ENCODE results near the gene EHD4. TPM values are rescaled to one million over a fixed set of nuclear protein-coding genes. Genes with fewer than 3 reads are reported as not detected.

The EHD4 gene
- total and polyA plus RNA-seq, 9 donors, result 23.1 to 38.8 (median 30.2) TPM

- Histone ChIP-seq H3K27ac (ENCODE audit: low read length) (no peak overlapping the region), H3K4me1 (ENCODE audit: control insufficient read depth, insufficient read depth, low read length) (peaks cover 12% of the 10 kb centered on the region), H3K36me3 (ENCODE audit: control insufficient read depth, insufficient read depth, low read length) (peaks cover 5% of the 10 kb centered on the region), H3K9me3 (replicated peaks; ENCODE audit: control insufficient read depth, low read depth, low read length) (no peaks in the 10 kb centered on the region), H3K27me3 (ENCODE audit: control insufficient read depth, insufficient read depth, low read length) (no peaks in the 10 kb centered on the region), H3K4me3 (ENCODE audit: low read length) (no peak overlapping the region)
- 49% methylated on average over 6 of the region's 8 CpGs for WGBS (ENCODE audit: insufficient coverage)
- DNase-seq, result no peak
Measured at GRCh38 chr15:41866263-41866703, 106.1 kb downstream of the EHD4 start.

- no peak overlapping the region for H3K27ac ChIP-seq (ENCODE audit: low read length)
- WGBS (ENCODE audit: insufficient coverage), result 80% methylated on average over 3 of the region's 18 CpGs
- H3K36me3 ChIP-seq (ENCODE audit: control insufficient read depth, insufficient read depth, low read length), result peaks cover 3% of the 10 kb centered on the region
- peaks cover 12% of the 10 kb centered on the region for H3K4me1 ChIP-seq (ENCODE audit: control insufficient read depth, insufficient read depth, low read length)
- H3K9me3 ChIP-seq (replicated peaks; ENCODE audit: control insufficient read depth, low read depth, low read length), result no peaks in the 10 kb centered on the region
- H3K4me3 ChIP-seq (ENCODE audit: low read length), result no peak overlapping the region
- no peaks in the 10 kb centered on the region for H3K27me3 ChIP-seq (ENCODE audit: control insufficient read depth, insufficient read depth, low read length)
- no peak for DNase-seq
Measured at GRCh38 chr15:41865490-41866055, 106.8 kb downstream of the EHD4 start.

- no peaks in the 10 kb centered on the region for H3K27me3 ChIP-seq (ENCODE audit: control insufficient read depth, insufficient read depth, low read length)
- no peak overlapping the region for H3K27ac ChIP-seq (ENCODE audit: low read length)
- no peak for DNase-seq
- peaks cover 15% of the 10 kb centered on the region for H3K4me1 ChIP-seq (ENCODE audit: control insufficient read depth, insufficient read depth, low read length)
- H3K4me3 ChIP-seq (ENCODE audit: low read length), result no peak overlapping the region
- H3K36me3 ChIP-seq (ENCODE audit: control insufficient read depth, insufficient read depth, low read length), result peaks cover 3% of the 10 kb centered on the region
- 69% methylated on average over 13 of the region's 19 CpGs for WGBS (ENCODE audit: insufficient coverage)
- no peaks in the 10 kb centered on the region for H3K9me3 ChIP-seq (replicated peaks; ENCODE audit: control insufficient read depth, low read depth, low read length)
Measured at GRCh38 chr15:41862515-41863116, 109.7 kb downstream of the EHD4 start.

- no peak for DNase-seq
- H3K4me1 ChIP-seq (ENCODE audit: control insufficient read depth, insufficient read depth, low read length), result peaks cover 15% of the 10 kb centered on the region
- WGBS (ENCODE audit: insufficient coverage), result 70% methylated on average over 15 of the region's 18 CpGs
- no peak overlapping the region for H3K4me3 ChIP-seq (ENCODE audit: low read length)
- H3K9me3 ChIP-seq (replicated peaks; ENCODE audit: control insufficient read depth, low read depth, low read length), result no peaks in the 10 kb centered on the region
- no peaks in the 10 kb centered on the region for H3K27me3 ChIP-seq (ENCODE audit: control insufficient read depth, insufficient read depth, low read length)
- peaks cover 4% of the 10 kb centered on the region for H3K36me3 ChIP-seq (ENCODE audit: control insufficient read depth, insufficient read depth, low read length)
- H3K27ac ChIP-seq (ENCODE audit: low read length), result no peak overlapping the region
Measured at GRCh38 chr15:41861736-41862356, 110.5 kb downstream of the EHD4 start.

GRCh38 chr15:41860049-41860828 lies 112.1 kb downstream of the EHD4 start:
- no peak overlapping the region for H3K4me3 ChIP-seq (ENCODE audit: low read length)
- 62% methylated on average over 8 of the region's 15 CpGs for WGBS (ENCODE audit: insufficient coverage)
- DNase-seq, result no peak
- H3K4me1 ChIP-seq (ENCODE audit: control insufficient read depth, insufficient read depth, low read length), result peaks cover 12% of the 10 kb centered on the region
- no peak overlapping the region for H3K27ac ChIP-seq (ENCODE audit: low read length)
- H3K9me3 ChIP-seq (replicated peaks; ENCODE audit: control insufficient read depth, low read depth, low read length), result no peaks in the 10 kb centered on the region
- peaks cover 3% of the 10 kb centered on the region for H3K27me3 ChIP-seq (ENCODE audit: control insufficient read depth, insufficient read depth, low read length)
- H3K36me3 ChIP-seq (ENCODE audit: control insufficient read depth, insufficient read depth, low read length), result peaks cover 8% of the 10 kb centered on the region

- no peak overlapping the region for H3K27ac ChIP-seq (ENCODE audit: low read length)
- peaks cover 26% of the 10 kb centered on the region for H3K4me1 ChIP-seq (ENCODE audit: control insufficient read depth, insufficient read depth, low read length)
- no peak overlapping the region for H3K4me3 ChIP-seq (ENCODE audit: low read length)
- WGBS (ENCODE audit: insufficient coverage), result 69% methylated on average over 10 of the region's 15 CpGs
- peaks cover 6% of the 10 kb centered on the region for H3K36me3 ChIP-seq (ENCODE audit: control insufficient read depth, insufficient read depth, low read length)
- no peaks in the 10 kb centered on the region for H3K9me3 ChIP-seq (replicated peaks; ENCODE audit: control insufficient read depth, low read depth, low read length)
- H3K27me3 ChIP-seq (ENCODE audit: control insufficient read depth, insufficient read depth, low read length), result peaks cover 3% of the 10 kb centered on the region
- DNase-seq, result no peak
Measured at GRCh38 chr15:41858756-41859155, 113.6 kb downstream of the EHD4 start.

GRCh38 chr15:41857316-41857715 lies 115.0 kb downstream of the EHD4 start:
- peaks cover 5% of the 10 kb centered on the region for H3K36me3 ChIP-seq (ENCODE audit: control insufficient read depth, insufficient read depth, low read length)
- H3K4me3 ChIP-seq (ENCODE audit: low read length), result no peak overlapping the region
- H3K27ac ChIP-seq (ENCODE audit: low read length), result no peak overlapping the region
- no peaks in the 10 kb centered on the region for H3K9me3 ChIP-seq (replicated peaks; ENCODE audit: control insufficient read depth, low read depth, low read length)
- peaks cover 35% of the 10 kb centered on the region for H3K4me1 ChIP-seq (ENCODE audit: control insufficient read depth, insufficient read depth, low read length)
- H3K27me3 ChIP-seq (ENCODE audit: control insufficient read depth, insufficient read depth, low read length), result peaks cover 3% of the 10 kb centered on the region
- WGBS (ENCODE audit: insufficient coverage), result 79% methylated on average over 3 of the region's 9 CpGs
- no peak for DNase-seq

GRCh38 chr15:41856716-41857115 lies 115.6 kb downstream of the EHD4 start:
- peaks cover 35% of the 10 kb centered on the region for H3K4me1 ChIP-seq (ENCODE audit: control insufficient read depth, insufficient read depth, low read length)
- H3K4me3 ChIP-seq (ENCODE audit: low read length), result no peak overlapping the region
- no peak for DNase-seq
- 97% methylated on average over 12 of the region's 12 CpGs for WGBS (ENCODE audit: insufficient coverage)
- H3K9me3 ChIP-seq (replicated peaks; ENCODE audit: control insufficient read depth, low read depth, low read length), result no peaks in the 10 kb centered on the region
- no peak overlapping the region for H3K27ac ChIP-seq (ENCODE audit: low read length)
- H3K27me3 ChIP-seq (ENCODE audit: control insufficient read depth, insufficient read depth, low read length), result peaks cover 5% of the 10 kb centered on the region
- peaks cover 5% of the 10 kb centered on the region for H3K36me3 ChIP-seq (ENCODE audit: control insufficient read depth, insufficient read depth, low read length)

- Histone ChIP-seq H3K36me3 (ENCODE audit: control insufficient read depth, insufficient read depth, low read length) (peaks cover 5% of the 10 kb centered on the region), H3K4me3 (ENCODE audit: low read length) (no peak overlapping the region), H3K9me3 (replicated peaks; ENCODE audit: control insufficient read depth, low read depth, low read length) (no peaks in the 10 kb centered on the region), H3K4me1 (ENCODE audit: control insufficient read depth, insufficient read depth, low read length) (peaks cover 35% of the 10 kb centered on the region), H3K27ac (ENCODE audit: low read length) (no peak overlapping the region), H3K27me3 (ENCODE audit: control insufficient read depth, insufficient read depth, low read length) (peaks cover 6% of the 10 kb centered on the region)
- DNase-seq, result no peak
- 84% methylated on average over 15 of the region's 17 CpGs for WGBS (ENCODE audit: insufficient coverage)
Measured at GRCh38 chr15:41856262-41856661, 116.1 kb downstream of the EHD4 start.
